GM23338 (cell line): ENCODE data around the gene SUV39H1. TPM values are rescaled to one million over a fixed set of nuclear protein-coding genes. Genes with fewer than 3 reads are reported as not detected.

Source experiments
- CTCF ChIP-seq, 2 experiments: fragments of 200-600 bp in 1 of 2; sonication (generic) in 1 of 2; conservative IDR thresholded peaks; 2 replicates each; pipeline versions ENCODE4 v1.5.1 to v1.6.1; 2016 to 2017; ENCODE audit warnings: antibody characterized with exemption in 2 of 2, low read depth in 2 of 2, mild to moderate bottlenecking in 2 of 2, moderate library complexity in 1 of 2
- ETS1 ChIP-seq: IDR thresholded peaks from 2 replicates; pipeline ENCODE4 v1.6.1; 2016; ENCODE audit warnings: antibody characterized with exemption
- EZH2phosphoT487 ChIP-seq: fragments of 200-600 bp; sonication (generic); IDR thresholded peaks from one replicate; pipeline ENCODE4 v1.8.1; 2018; ENCODE audit warnings: antibody characterized with exemption; ENCODE audit not compliant: unreplicated experiment
- JUNB ChIP-seq: IDR thresholded peaks from one replicate; pipeline ENCODE4 v1.6.1; 2016; ENCODE audit warnings: antibody characterized with exemption; ENCODE audit not compliant: unreplicated experiment
- POLR2AphosphoS5 ChIP-seq: IDR thresholded peaks from 2 replicates; pipeline ENCODE4 v1.6.1; 2016; ENCODE audit warnings: antibody characterized with exemption, low read depth
- REST ChIP-seq: IDR thresholded peaks from one replicate; pipeline ENCODE4 v1.6.1; 2018; ENCODE audit warnings: antibody characterized with exemption; ENCODE audit not compliant: unreplicated experiment
- ZNF331 ChIP-seq: fragments of 250-450 bp; sonication (Bioruptor Pico); IDR thresholded peaks from 2 replicates; pipeline ENCODE4 v1.5.0; 2020; ENCODE audit warnings: low read depth, mild to moderate bottlenecking, moderate library complexity
- ZNF462 ChIP-seq: fragments of 250-450 bp; sonication (Bioruptor Pico); IDR thresholded peaks from 2 replicates; pipeline ENCODE4 v1.5.0; 2020; ENCODE audit warnings: mild to moderate bottlenecking, moderate library complexity
- polyA plus RNA-seq: library from polyadenylated mRNA; unstranded; fragments of >200 nt; fragmentation: Nextera tagmentation; extraction: Ambion mirVana; gene quantifications from 2 replicates; pipeline ENCODE4 v1.2.1, GENCODE V29; 2016
- total RNA-seq: library from RNA; depleted of rRNA; stranded (reverse); fragments of >200 nt; shearing (Covaris generic); gene quantifications from 2 replicates; pipeline ENCODE4 v1.2.3, GENCODE V29; 2014

The SUV39H1 gene
- total and polyA plus RNA-seq, 2 experiments from 2014 or later, result 9.5 to 15.2 TPM

GRCh38 chrX:48705871-48706270 is 9.3 kb downstream of the SUV39H1 start (continued):
- no peak for TF ChIP-seq ZNF462 (CRISPR knock-in tag)
- TF ChIP-seq EZH2phosphoT487, result no peak
- no peak for TF ChIP-seq ZNF331 (CRISPR knock-in tag)
- no peak for TF ChIP-seq ETS1
- TF ChIP-seq POLR2AphosphoS5, result no peak
- no peak for TF ChIP-seq JUNB
- TF ChIP-seq REST, result no peak
- TF ChIP-seq CTCF (conservative IDR thresholded peaks at IDR 0.05; ENCODE audit: low read depth in 2 of 2), result no peak
